ENCODE measurements around the gene DET1.

- TF ChIP-seq CTCF (IDR thresholded peaks at IDR 0.05) (no peak), REST (IDR thresholded peaks at IDR 0.05; ENCODE audit: insufficient read depth in 1 of 2, low read depth in 2 of 2, low read length in 1 of 2) (no peak), POLR2AphosphoS5 (IDR thresholded peaks at IDR 0.05; ENCODE audit: low read depth, low read length) (no peak)
Observed at GRCh38 chr15:88518903-88519302, 27.6 kb downstream of the DET1 start.
